ENCODE results near the gene FGF21. TPM values are rescaled to one million over a fixed set of nuclear protein-coding genes. Genes with fewer than 3 reads are reported as not detected.

FGF21 gene
- total RNA-seq, 2 donors from 2014 or later: not detected

GRCh38 chr19:48806518-48806817, 51.1 kb downstream of the FGF21 start:
- Histone ChIP-seq H3K27me3 (replicated peaks; ENCODE audit: insufficient read depth) (no peaks in the 10 kb centered on the region), H3K9me3 (no peaks in the 10 kb centered on the region), H3K4me3 (no peak overlapping the region), H3K4me1 (ENCODE audit: control insufficient read depth in 1 of 2, low read depth in 2 of 2) (peaks cover 6 to 17% of the 10 kb centered on the region in 2 donors), H3K27ac (no peak overlapping the region), H3K36me3 (peaks cover 4% of the 10 kb centered on the region)
- no peak for TF ChIP-seq CTCF (IDR thresholded peaks at IDR 0.05)
- DNase-seq (ENCODE audit: low spot score) (no peak), ATAC-seq (ENCODE audit: insufficient number of reproducible peaks, low FRiP score, low read depth) (no peak)

GRCh38 chr19:48806818-48807589, 51.7 kb downstream of the FGF21 start:
- H3K9me3 ChIP-seq: no peaks in the 10 kb centered on the region
- H3K4me1 ChIP-seq (ENCODE audit: control insufficient read depth in 1 of 2, low read depth in 2 of 2): peaks cover 6 to 17% of the 10 kb centered on the region in 2 donors
- DNase-seq (ENCODE audit: low spot score): no peak
- peaks cover 4% of the 10 kb centered on the region for H3K36me3 ChIP-seq
- no peaks in the 10 kb centered on the region for H3K27me3 ChIP-seq (replicated peaks; ENCODE audit: insufficient read depth)
- H3K4me3 ChIP-seq: no peak overlapping the region
- no peak for ATAC-seq (ENCODE audit: insufficient number of reproducible peaks, low FRiP score, low read depth)
- H3K27ac ChIP-seq: no peak overlapping the region
- TF ChIP-seq CTCF (IDR thresholded peaks at IDR 0.05): no peak

- Histone ChIP-seq H3K9me3 (no peaks in the 10 kb centered on the region), H3K4me1 (ENCODE audit: control insufficient read depth in 1 of 2, low read depth in 2 of 2) (peaks cover 6 to 23% of the 10 kb centered on the region in 2 donors), H3K27ac (no peak overlapping the region), H3K27me3 (replicated peaks; ENCODE audit: insufficient read depth) (no peaks in the 10 kb centered on the region), H3K4me3 (no peak overlapping the region), H3K36me3 (peaks cover 4% of the 10 kb centered on the region)
- no peak for TF ChIP-seq CTCF (IDR thresholded peaks at IDR 0.05)
- no peak for DNase-seq (ENCODE audit: low spot score)
- ATAC-seq (ENCODE audit: insufficient number of reproducible peaks, low FRiP score, low read depth): no peak
Observed at GRCh38 chr19:48807590-48808308, 52.4 kb downstream of the FGF21 start.

Other genes starting within 250 kb of the FGF21 start
- 1 to 10 TPM in 1 of 2 donors, under 1 TPM in 1; 0.41 to 4.5 TPM for gene LMTK3, start 243.7 kb upstream of the FGF21 start, total RNA-seq
- gene SULT2B1, start 203.4 kb upstream of the FGF21 start, total RNA-seq: not detected
- not detected for gene SPACA4, start 148.8 kb upstream of the FGF21 start, total RNA-seq
- gene FAM83E, start 140.4 kb upstream of the FGF21 start, total RNA-seq: 1 to 10 TPM in 1 of 2 donors, not detected in 1; 2.0 TPM
- gene RPL18, start 136.3 kb upstream of the FGF21 start, total RNA-seq: 1,000 to 10,000 TPM; 1,120 to 1,389 TPM
- gene SPHK2, start 136.0 kb upstream of the FGF21 start, total RNA-seq: 10 to 100 TPM; 16.2 to 49.0 TPM
- 10 to 100 TPM in 1 of 2 donors, 1 to 10 TPM in 1; 3.9 to 15.0 TPM for gene DBP, start 118.1 kb upstream of the FGF21 start, total RNA-seq
- 1 to 10 TPM; 3.0 to 4.6 TPM for gene CA11, start 109.3 kb upstream of the FGF21 start, total RNA-seq
- gene NTN5, start 82.5 kb upstream of the FGF21 start, total RNA-seq: 1 to 10 TPM in 1 of 2 donors, under 1 TPM in 1; 0.54 to 2.8 TPM
- 1 to 10 TPM in 1 of 2 donors, not detected in 1; 2.3 TPM for gene FUT2, start 59.6 kb upstream of the FGF21 start, total RNA-seq
- not detected for gene MAMSTR, start 35.8 kb upstream of the FGF21 start, total RNA-seq
- 10 to 100 TPM; 11.6 to 12.3 TPM for gene RASIP1, start 14.9 kb upstream of the FGF21 start, total RNA-seq
- not detected for gene IZUMO1, start 8.6 kb upstream of the FGF21 start, total RNA-seq
- under 1 TPM; 0.27 to 0.99 TPM for gene FUT1, start 2.9 kb upstream of the FGF21 start, total RNA-seq
- 10 to 100 TPM; 26.5 to 38.4 TPM for gene BCAT2, start 55.5 kb downstream of the FGF21 start, total RNA-seq
- gene HSD17B14, start 81.0 kb downstream of the FGF21 start, total RNA-seq: 10 to 100 TPM; 10.2 to 16.8 TPM
- gene PLEKHA4, start 113.1 kb downstream of the FGF21 start, total RNA-seq: 10 to 100 TPM; 45.1 to 45.2 TPM
- 100 to 1,000 TPM; 108 to 139 TPM for gene PPP1R15A, start 116.9 kb downstream of the FGF21 start, total RNA-seq
- gene TULP2, start 143.2 kb downstream of the FGF21 start, total RNA-seq: under 1 TPM; 0.27 to 0.78 TPM
- gene NUCB1, start 144.8 kb downstream of the FGF21 start, total RNA-seq: 100 to 1,000 TPM; 415 to 671 TPM
- 1 to 10 TPM in 1 of 2 donors, not detected in 1; 3.7 TPM for gene DHDH, start 178.2 kb downstream of the FGF21 start, total RNA-seq
- 100 to 1,000 TPM in 1 of 2 donors, 10 to 100 TPM in 1; 53.1 to 104 TPM for gene BAX, start 199.4 kb downstream of the FGF21 start, total RNA-seq
- gene FTL, start 209.8 kb downstream of the FGF21 start, total RNA-seq: 1,000 to 10,000 TPM; 3,403 to 7,108 TPM
- 10 to 100 TPM; 30.1 to 44.4 TPM for gene GYS1, start 237.8 kb downstream of the FGF21 start, total RNA-seq
- gene RUVBL2, start 238.4 kb downstream of the FGF21 start, total RNA-seq: 10 to 100 TPM; 51.6 to 52.3 TPM